GM12878 (cell line): ENCODE results near the gene AMPH. TPM values are rescaled to one million over a fixed set of nuclear protein-coding genes. Genes with fewer than 3 reads are reported as not detected.

ENCODE experiments used
- ATAC-seq: fragments of 200-7000 bp; cut with Tn5 transposase; 3 replicates; pipeline ENCODE4 v1.9.1; 2020; ENCODE audit warnings: mild to moderate bottlenecking, moderate library complexity
- BruUV-seq: library from RNA; stranded (reverse); fragments of 400-500 nt; replicated peaks from 2 replicates; lab custom pipeline; 2021; lab: Mats Ljungman, UMichigan
- CTCF ChIA-PET: fragments of 300-600 bp; sonication (Branson Sonifier 250); formaldehyde crosslinking; extraction: SDS; loops from one replicate; lab custom pipeline; 2021; ENCODE audit warnings: inconsistent platforms; lab: Yijun Ruan, JAX
- POLR2A ChIA-PET: fragments of 350-600 bp; formaldehyde crosslinking; extraction: SDS; loops from one replicate; lab custom pipeline; 2021; ENCODE audit warnings: inconsistent platforms; lab: Charles Lee
- RAD21 ChIA-PET: fragments of 300-600 bp; sonication (Branson Sonifier 250); formaldehyde crosslinking; loops from one replicate; lab custom pipeline; 2023; ENCODE audit warnings: antibody characterized with exemption; ENCODE audit not compliant: unreplicated experiment; lab: Charles Lee
- SMC1A ChIA-PET: fragments of 300-600 bp; sonication (Branson Sonifier 250); formaldehyde crosslinking; loops from one replicate; lab custom pipeline; 2023; ENCODE audit not compliant: unreplicated experiment, uncharacterized antibody; lab: Charles Lee
- DNase-seq: peaks from one replicate; pipeline ENCODE4 v3.0.0-alpha.2; 2011; ENCODE audit warnings: low read depth, low spot score
- FAIRE-seq: peaks from 3 replicates; lab custom pipeline; 2011; peaks lifted over from hg19 to GRCh38; lab: Jason Lieb, UNC
- H2AFZ ChIP-seq: 2 replicates; pipeline ENCODE4 v1.6.0; 2011; ENCODE audit warnings: low read depth, low read length, control low read depth; ENCODE audit not compliant: control insufficient read depth
- H3K27ac ChIP-seq: 2 replicates; pipeline ENCODE4 v1.5.1; 2011; ENCODE audit warnings: control low read depth; ENCODE audit not compliant: control insufficient read depth, insufficient read depth
- H3K27me3 ChIP-seq, 2 experiments: replicated peaks in 1 of 2; 2 replicates each; pipeline versions ENCODE4 v1.6.0 to v1.6.1; 2011; ENCODE audit warnings: low read length in 1 of 2; ENCODE audit not compliant: control insufficient read depth in 2 of 2, insufficient read depth in 2 of 2
- H3K36me3 ChIP-seq, 2 experiments: 2 replicates each; pipeline ENCODE4 v1.5.1; 2011; ENCODE audit warnings: low read length in 1 of 2; ENCODE audit not compliant: control insufficient read depth in 2 of 2, insufficient read depth in 2 of 2
- H3K4me1 ChIP-seq: 2 replicates; pipeline ENCODE4 v1.6.1; 2011; ENCODE audit warnings: mild to moderate bottlenecking, low read length, moderate library complexity, mixed read lengths; ENCODE audit not compliant: control insufficient read depth, insufficient read depth
- H3K4me2 ChIP-seq: 2 replicates; pipeline ENCODE4 v1.6.0; 2011; ENCODE audit warnings: control low read depth; ENCODE audit not compliant: control insufficient read depth, insufficient read depth
- H3K4me3 ChIP-seq: fragments of 200-600 bp; sonication (generic); 2 replicates; pipeline ENCODE4 v1.5.1; 2016
- H3K79me2 ChIP-seq: 2 replicates; pipeline ENCODE4 v1.6.0; 2011; ENCODE audit warnings: low read length; ENCODE audit not compliant: control insufficient read depth, insufficient read depth
- H3K9ac ChIP-seq: 2 replicates; pipeline ENCODE4 v1.8.0; 2011; ENCODE audit warnings: low read length, control low read depth, mixed read lengths; ENCODE audit not compliant: control insufficient read depth, insufficient read depth
- H3K9me3 ChIP-seq: replicated peaks from 3 replicates; pipeline ENCODE4 v1.5.1; 2011; ENCODE audit warnings: mild to moderate bottlenecking, low read length; ENCODE audit not compliant: control insufficient read depth, insufficient read depth
- H4K20me1 ChIP-seq: 2 replicates; pipeline ENCODE4 v1.6.0; 2011; ENCODE audit not compliant: control insufficient read depth, insufficient read depth
- GATAD2B ChIP-seq: fragments of 450-650 bp; conservative IDR thresholded peaks from 2 replicates; pipeline ENCODE4 v1.6.1; 2017; ENCODE audit warnings: low read depth, mild to moderate bottlenecking, moderate library complexity
- MLLT1 ChIP-seq: fragments of 450-650 bp; IDR thresholded peaks from 2 replicates; pipeline ENCODE4 v1.6.1; 2016; ENCODE audit warnings: mild to moderate bottlenecking
- PRDM15 ChIP-seq: fragments of 450-650 bp; formaldehyde crosslinking; IDR thresholded peaks from 2 replicates; pipeline ENCODE4 v1.4.0; 2020; ENCODE audit warnings: mild to moderate bottlenecking, moderate library complexity
- WGBS: methylation state at CpG from one replicate; pipeline ENCODE4 v1.1.6; 2016; ENCODE audit warnings: low lambda C conversion rate; ENCODE audit not compliant: insufficient replicate concordance, insufficient coverage; ENCODE audit errors: missing lambda C conversion rate; 5-methylcytosine and 5-hydroxymethylcytosine counted together
- in situ Hi-C: fragments of 300-500 bp; cut with MboI; formaldehyde crosslinking; loops from 9 replicates; pipeline ENCODE4 v1.14.3; 2018; ENCODE audit warnings: mixed read lengths
- intact Hi-C: fragments of 100-400 bp; cut with micrococcal nuclease; formaldehyde crosslinking; loops from one replicate; pipeline ENCODE4 v1.14.2; 2022; ENCODE audit not compliant: unreplicated experiment
- polyA plus RNA-seq, 11 experiments: library from polyadenylated mRNA; depleted of rRNA in 4 of 11; unstranded in 6 of 11; stranded (reverse) in 5 of 11; fragments of >200 nt; fragmentation: Nextera tagmentation in 4 of 11; fragmentation: Illumina TruSeq in 1 of 11; extraction: Ambion mirVana in 4 of 11; extraction: Trizol in 1 of 11; gene quantifications; 1 replicate in 1 of 11; 2 replicates in 10 of 11; pipeline versions ENCODE4 v1.2.1 to v1.2.3, GENCODE V29; 2011 to 2016; ENCODE audit warnings: inconsistent platforms in 2 of 11, missing spikeins in 2 of 11, low read depth in 1 of 11
- total RNA-seq, 4 experiments: library from RNA; depleted of rRNA in 3 of 4; stranded (reverse); fragments of >200 nt in 3 of 4; fragmentation: Illumina TruSeq in 1 of 4; extraction: Trizol in 1 of 4; gene quantifications; 2 replicates each; pipeline versions ENCODE4 v1.2.1 to v1.2.3, GENCODE V29; 2013 to 2021

The AMPH gene
- total and polyA plus RNA-seq, 10 of the 15 experiments (the other 5 are each of a cell fraction or from before 2014, with no cell fraction given): 0.03 to 0.24 (median 0.08) TPM; not detected in 2

GRCh38 chr7:38502289-38502688 is 128.9 kb downstream of the AMPH start:
- Histone ChIP-seq H3K27me3 (no peaks in the 10 kb centered on the region; a peak in 1 of 4 replicates), H3K9me3 (no peaks in the 10 kb centered on the region), H3K36me3 (no peaks in the 10 kb centered on the region), H3K79me2 (no peaks in the 10 kb centered on the region), H3K4me3 (no peak overlapping the region), H3K4me1 (no peaks in the 10 kb centered on the region), H3K9ac (no peak overlapping the region), H3K4me2 (no peak overlapping the region), H4K20me1 (no peaks in the 10 kb centered on the region), H3K27ac (no peak overlapping the region), H2AFZ (no peak overlapping the region)
- no peak for TF ChIP-seq PRDM15 (CRISPR knock-in tag)
- TF ChIP-seq MLLT1: no peak
- TF ChIP-seq GATAD2B: no peak
- in situ Hi-C loops (no loop called here), intact Hi-C loops (no loop called here)
- CTCF ChIA-PET: no interaction called here
- DNase-seq (no peak), ATAC-seq (no peak), FAIRE-seq (no peak)
- POLR2A ChIA-PET: no interaction called here
- no TSS peak for BruUV-seq
- SMC1A ChIA-PET: interaction anchor here (0.6 kb wide), 1 partner anchor 10 kb away, joined by 3 read pairs; no protein-coding TSS in a partner anchor
- RAD21 ChIA-PET: no interaction called here
- 15% methylated on average over 4 of the region's 4 CpGs for WGBS
